Measurements from ENCODE around the gene TRDN.
"Not testable (repeated sequence)": the region's sequence is repeated elsewhere in the genome, so short reads cannot be mapped to it uniquely, and the experiment has no call there.

The TRDN gene

GRCh38 chr6:123233336-123233735, 403.4 kb downstream of the TRDN start:
- Histone ChIP-seq H3K9me3 (ENCODE audit: insufficient read depth, low read length) (no peaks in the 10 kb centered on the region), H3K36me3 (ENCODE audit: insufficient read depth, insufficient read length, low read length) (no peaks in the 10 kb centered on the region), H3K27me3 (ENCODE audit: insufficient read depth, insufficient read length) (no peaks in the 10 kb centered on the region), H3K9ac (ENCODE audit: insufficient read length, low read depth) (no peak overlapping the region), H3K4me1 (ENCODE audit: insufficient read depth, insufficient read length) (no peaks in the 10 kb centered on the region), H3K4me3 (ENCODE audit: insufficient read length, low read depth) (no peak overlapping the region)
- TF ChIP-seq YY1 (IDR thresholded peaks at IDR 0.05; ENCODE audit: insufficient read depth, insufficient read length) = no peak
- no peak for TF ChIP-seq SUZ12 (IDR thresholded peaks at IDR 0.05; ENCODE audit: extremely low read depth, insufficient read depth, insufficient read length)
- TF ChIP-seq ZNF274 (IDR thresholded peaks at IDR 0.05; ENCODE audit: low read depth, low read length) = no peak
- DNase-seq (ENCODE audit: low read depth, low spot score) = no peak

DNA sequence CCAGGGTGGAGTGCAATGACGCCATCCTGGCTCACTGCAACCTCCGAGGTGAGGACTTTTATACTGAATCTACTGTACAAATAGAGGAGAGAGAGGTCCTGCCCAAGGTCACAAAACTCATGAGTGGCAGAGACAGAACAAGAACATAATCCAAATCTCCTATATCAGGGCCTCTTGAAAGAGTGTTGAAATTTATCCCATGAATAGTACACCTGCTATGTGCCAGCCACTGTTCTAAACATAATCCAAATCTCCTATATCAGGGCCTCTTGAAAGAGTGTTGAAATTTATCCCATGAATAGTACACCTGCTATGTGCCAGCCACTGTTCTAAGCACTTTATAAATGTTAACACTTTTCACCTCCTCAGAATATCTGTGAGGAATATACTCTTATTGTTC, 409.0 kb downstream of the TRDN start:
- H3K27me3 ChIP-seq (ENCODE audit: insufficient read depth, insufficient read length); H3K9ac ChIP-seq (ENCODE audit: insufficient read length, low read depth); H3K4me1 ChIP-seq (ENCODE audit: insufficient read depth, insufficient read length); H3K36me3 ChIP-seq (ENCODE audit: insufficient read depth, insufficient read length, low read length); H3K4me3 ChIP-seq (ENCODE audit: insufficient read length, low read depth); H3K9me3 ChIP-seq (ENCODE audit: insufficient read depth, low read length); DNase-seq (ENCODE audit: low read depth, low spot score): not testable (repeated sequence)

- no peak for DNase-seq (ENCODE audit: low read depth, low spot score)
- Histone ChIP-seq H3K9ac (ENCODE audit: insufficient read length, low read depth) (no peak overlapping the region), H3K4me1 (ENCODE audit: insufficient read depth, insufficient read length) (no peaks in the 10 kb centered on the region), H3K4me3 (ENCODE audit: insufficient read length, low read depth) (no peak overlapping the region), H3K27me3 (ENCODE audit: insufficient read depth, insufficient read length) (no peaks in the 10 kb centered on the region), H3K9me3 (ENCODE audit: insufficient read depth, low read length) (no peaks in the 10 kb centered on the region), H3K36me3 (ENCODE audit: insufficient read depth, insufficient read length, low read length) (no peaks in the 10 kb centered on the region)
- no peak for TF ChIP-seq YY1 (IDR thresholded peaks at IDR 0.05; ENCODE audit: insufficient read depth, insufficient read length)
- no peak for TF ChIP-seq ZNF274 (IDR thresholded peaks at IDR 0.05; ENCODE audit: low read depth, low read length)
- TF ChIP-seq SUZ12 (IDR thresholded peaks at IDR 0.05; ENCODE audit: extremely low read depth, insufficient read depth, insufficient read length) = no peak
Measured at GRCh38 chr6:123226398-123226797, 410.4 kb downstream of the TRDN start.

DNA sequence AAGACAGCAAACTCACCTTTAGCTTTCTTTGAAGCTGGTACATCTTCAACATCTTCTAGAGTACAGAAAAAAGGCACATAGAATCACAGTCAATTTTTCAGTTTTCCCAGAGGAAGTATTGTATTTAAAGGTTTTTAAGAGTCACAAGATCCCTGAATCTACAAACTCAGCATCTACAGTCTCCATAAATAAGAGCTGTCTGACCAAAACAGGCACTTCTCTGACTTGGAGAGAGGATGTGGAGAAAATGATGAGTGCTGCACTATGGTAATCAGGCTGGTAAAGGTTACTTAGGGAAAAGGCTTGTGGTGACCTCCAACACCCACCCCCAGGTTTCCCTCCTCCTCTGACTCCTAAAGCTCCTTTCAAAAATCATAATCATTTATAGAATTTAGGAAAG, 412.7 kb downstream of the TRDN start:
- Histone ChIP-seq H3K9ac (ENCODE audit: insufficient read length, low read depth) (no peak overlapping the region), H3K27me3 (ENCODE audit: insufficient read depth, insufficient read length) (no peaks in the 10 kb centered on the region), H3K4me3 (ENCODE audit: insufficient read length, low read depth) (no peak overlapping the region), H3K4me1 (ENCODE audit: insufficient read depth, insufficient read length) (no peaks in the 10 kb centered on the region), H3K9me3 (ENCODE audit: insufficient read depth, low read length) (no peaks in the 10 kb centered on the region), H3K36me3 (ENCODE audit: insufficient read depth, insufficient read length, low read length) (no peaks in the 10 kb centered on the region)
- DNase-seq (ENCODE audit: low read depth, low spot score) = no peak
- no peak for TF ChIP-seq SUZ12 (IDR thresholded peaks at IDR 0.05; ENCODE audit: extremely low read depth, insufficient read depth, insufficient read length)
- no peak for TF ChIP-seq YY1 (IDR thresholded peaks at IDR 0.05; ENCODE audit: insufficient read depth, insufficient read length)
- TF ChIP-seq ZNF274 (IDR thresholded peaks at IDR 0.05; ENCODE audit: low read depth, low read length) = no peak

DNA sequence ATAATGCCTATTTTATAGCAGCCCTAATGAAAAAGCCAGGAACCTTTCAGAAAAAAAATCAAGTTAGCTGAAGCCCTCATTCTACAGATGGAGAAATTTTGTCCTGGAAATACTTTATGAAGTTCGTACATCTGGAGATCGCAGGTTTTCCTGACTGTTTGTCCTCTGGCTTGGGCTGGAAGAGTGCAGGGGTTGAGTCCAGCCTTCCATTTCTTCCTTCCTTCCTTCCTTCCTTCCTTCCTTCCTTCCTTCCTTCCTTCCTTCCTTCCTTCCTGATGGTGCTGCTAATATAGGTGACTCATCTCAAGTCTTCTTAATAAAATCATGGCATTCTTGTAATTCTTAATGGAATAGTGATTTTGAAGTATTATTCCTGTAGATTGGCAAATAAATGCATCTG, 413.3 kb downstream of the TRDN start:
- Histone ChIP-seq H3K9ac (ENCODE audit: insufficient read length, low read depth) (no peak overlapping the region), H3K4me3 (ENCODE audit: insufficient read length, low read depth) (no peak overlapping the region), H3K27me3 (ENCODE audit: insufficient read depth, insufficient read length) (no peaks in the 10 kb centered on the region), H3K9me3 (ENCODE audit: insufficient read depth, low read length) (no peaks in the 10 kb centered on the region), H3K36me3 (ENCODE audit: insufficient read depth, insufficient read length, low read length) (no peaks in the 10 kb centered on the region), H3K4me1 (ENCODE audit: insufficient read depth, insufficient read length) (no peaks in the 10 kb centered on the region)
- no peak for DNase-seq (ENCODE audit: low read depth, low spot score)
- TF ChIP-seq YY1 (IDR thresholded peaks at IDR 0.05; ENCODE audit: insufficient read depth, insufficient read length) (no peak), SUZ12 (IDR thresholded peaks at IDR 0.05; ENCODE audit: extremely low read depth, insufficient read depth, insufficient read length) (no peak), ZNF274 (IDR thresholded peaks at IDR 0.05; ENCODE audit: low read depth, low read length) (no peak)

GRCh38 chr6:123215211-123215610, 421.5 kb downstream of the TRDN start:
- no peak for TF ChIP-seq ZNF274 (IDR thresholded peaks at IDR 0.05; ENCODE audit: low read depth, low read length)
- no peak for TF ChIP-seq YY1 (IDR thresholded peaks at IDR 0.05; ENCODE audit: insufficient read depth, insufficient read length)
- TF ChIP-seq SUZ12 (IDR thresholded peaks at IDR 0.05; ENCODE audit: extremely low read depth, insufficient read depth, insufficient read length) = no peak
- no peaks in the 10 kb centered on the region for H3K36me3 ChIP-seq (ENCODE audit: insufficient read depth, insufficient read length, low read length)
- no peak overlapping the region for H3K4me3 ChIP-seq (ENCODE audit: insufficient read length, low read depth)
- H3K27me3 ChIP-seq (ENCODE audit: insufficient read depth, insufficient read length) = no peaks in the 10 kb centered on the region
- H3K4me1 ChIP-seq (ENCODE audit: insufficient read depth, insufficient read length) = no peaks in the 10 kb centered on the region
- no peak overlapping the region for H3K9ac ChIP-seq (ENCODE audit: insufficient read length, low read depth)
- no peak for DNase-seq (ENCODE audit: low read depth, low spot score)
- no peaks in the 10 kb centered on the region for H3K9me3 ChIP-seq (ENCODE audit: insufficient read depth, low read length)

DNA sequence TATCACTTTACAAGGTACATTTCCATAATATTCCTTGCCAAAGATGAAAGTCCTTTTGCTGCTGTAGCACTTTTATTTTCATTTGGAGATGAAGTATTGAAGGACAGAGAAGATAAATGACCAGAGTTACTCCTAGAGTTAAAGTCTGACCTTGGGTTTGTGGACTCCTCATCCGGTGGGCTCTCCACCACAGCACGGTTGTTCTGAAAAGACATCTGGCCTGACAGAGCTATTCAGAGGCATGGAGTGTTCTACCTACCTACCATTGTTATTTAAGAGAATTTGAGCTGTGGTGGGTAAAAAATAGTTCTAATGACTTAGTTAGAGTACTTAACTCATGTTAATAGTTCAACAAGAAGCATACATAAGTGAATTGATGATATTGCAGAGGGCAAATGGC, 422.3 kb downstream of the TRDN start:
- Histone ChIP-seq H3K4me3 (ENCODE audit: insufficient read length, low read depth) (no peak overlapping the region), H3K36me3 (ENCODE audit: insufficient read depth, insufficient read length, low read length) (no peaks in the 10 kb centered on the region), H3K9ac (ENCODE audit: insufficient read length, low read depth) (no peak overlapping the region), H3K9me3 (ENCODE audit: insufficient read depth, low read length) (no peaks in the 10 kb centered on the region), H3K4me1 (ENCODE audit: insufficient read depth, insufficient read length) (no peaks in the 10 kb centered on the region), H3K27me3 (ENCODE audit: insufficient read depth, insufficient read length) (no peaks in the 10 kb centered on the region)
- no peak for DNase-seq (ENCODE audit: low read depth, low spot score)
- TF ChIP-seq SUZ12 (IDR thresholded peaks at IDR 0.05; ENCODE audit: extremely low read depth, insufficient read depth, insufficient read length) = no peak
- no peak for TF ChIP-seq YY1 (IDR thresholded peaks at IDR 0.05; ENCODE audit: insufficient read depth, insufficient read length)
- TF ChIP-seq ZNF274 (IDR thresholded peaks at IDR 0.05; ENCODE audit: low read depth, low read length) = no peak

DNA sequence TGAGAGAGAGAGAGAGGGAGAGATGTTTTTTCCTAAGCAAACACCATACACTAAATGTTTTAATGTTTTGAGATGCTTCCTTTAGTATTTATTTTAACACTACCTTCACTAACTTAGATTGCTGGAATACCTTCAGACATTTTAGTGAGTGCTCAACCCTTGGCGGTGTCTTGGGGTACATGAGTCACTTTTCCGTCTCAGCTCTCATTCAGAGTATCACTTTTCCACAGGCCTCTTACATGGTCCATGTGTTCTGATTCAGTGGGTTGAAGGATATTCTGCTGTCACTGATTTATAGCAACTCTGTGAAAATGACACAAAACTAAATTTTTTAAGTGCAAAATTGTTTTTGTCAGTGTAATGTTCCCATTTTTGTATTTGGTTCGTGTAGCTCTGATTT, 422.8 kb downstream of the TRDN start:
- Histone ChIP-seq H3K36me3 (ENCODE audit: insufficient read depth, insufficient read length, low read length) (no peaks in the 10 kb centered on the region), H3K9ac (ENCODE audit: insufficient read length, low read depth) (no peak overlapping the region), H3K4me1 (ENCODE audit: insufficient read depth, insufficient read length) (no peaks in the 10 kb centered on the region), H3K4me3 (ENCODE audit: insufficient read length, low read depth) (no peak overlapping the region), H3K9me3 (ENCODE audit: insufficient read depth, low read length) (no peaks in the 10 kb centered on the region), H3K27me3 (ENCODE audit: insufficient read depth, insufficient read length) (no peaks in the 10 kb centered on the region)
- TF ChIP-seq SUZ12 (IDR thresholded peaks at IDR 0.05; ENCODE audit: extremely low read depth, insufficient read depth, insufficient read length) = no peak
- no peak for TF ChIP-seq YY1 (IDR thresholded peaks at IDR 0.05; ENCODE audit: insufficient read depth, insufficient read length)
- TF ChIP-seq ZNF274 (IDR thresholded peaks at IDR 0.05; ENCODE audit: low read depth, low read length) = no peak
- no peak for DNase-seq (ENCODE audit: low read depth, low spot score)

Data from NT2/D1 (cell line).